ENCODE measurements around the gene GEMIN4. TPM values are rescaled to one million over a fixed set of nuclear protein-coding genes. Genes with fewer than 3 reads are reported as not detected.

The GEMIN4 gene
- 28.6 to 35.8 TPM (median 35.4 TPM) in 3 replicates for total RNA-seq

GRCh38 chr17:752002-752619 is at the start of gene GEMIN4:
GEMIN4 (minus strand) TSS chr17:752264; CDS start chr17:752142, 122 bp downstream.
- peak; percentile 97 to 100 for DNase-seq (ENCODE audit: low spot score in 2 of 2, unreplicated experiment in 2 of 2)
- H3K36me3 Mint-ChIP-seq = peaks cover 34% of the 10 kb centered on the region
- TF ChIP-seq, protein P1, sequence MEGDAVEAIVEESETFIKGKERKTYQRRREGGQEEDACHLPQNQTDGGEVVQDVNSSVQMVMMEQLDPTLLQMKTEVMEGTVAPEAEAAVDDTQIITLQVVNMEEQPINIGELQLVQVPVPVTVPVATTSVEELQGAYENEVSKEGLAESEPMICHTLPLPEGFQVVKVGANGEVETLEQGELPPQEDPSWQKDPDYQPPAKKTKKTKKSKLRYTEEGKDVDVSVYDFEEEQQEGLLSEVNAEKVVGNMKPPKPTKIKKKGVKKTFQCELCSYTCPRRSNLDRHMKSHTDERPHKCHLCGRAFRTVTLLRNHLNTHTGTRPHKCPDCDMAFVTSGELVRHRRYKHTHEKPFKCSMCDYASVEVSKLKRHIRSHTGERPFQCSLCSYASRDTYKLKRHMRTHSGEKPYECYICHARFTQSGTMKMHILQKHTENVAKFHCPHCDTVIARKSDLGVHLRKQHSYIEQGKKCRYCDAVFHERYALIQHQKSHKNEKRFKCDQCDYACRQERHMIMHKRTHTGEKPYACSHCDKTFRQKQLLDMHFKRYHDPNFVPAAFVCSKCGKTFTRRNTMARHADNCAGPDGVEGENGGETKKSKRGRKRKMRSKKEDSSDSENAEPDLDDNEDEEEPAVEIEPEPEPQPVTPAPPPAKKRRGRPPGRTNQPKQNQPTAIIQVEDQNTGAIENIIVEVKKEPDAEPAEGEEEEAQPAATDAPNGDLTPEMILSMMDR (IDR thresholded peaks at IDR 0.05; ENCODE audit: unreplicated experiment) = peak; percentile 96
- peak within 1 kb of the TSS; percentile 95 for H3K27ac Mint-ChIP-seq
- peak within 1 kb of the TSS; percentile 89 for H3K4me3 Mint-ChIP-seq
- peaks cover 32% of the 10 kb centered on the region for H3K4me1 Mint-ChIP-seq
- H3K27me3 Mint-ChIP-seq (ENCODE audit: low read depth) = no peaks in the 10 kb centered on the region
- peaks cover 3% of the 10 kb centered on the region for H3K9me3 Mint-ChIP-seq

- TF ChIP-seq, protein P1 (IDR thresholded peaks at IDR 0.05; ENCODE audit: unreplicated experiment) = no peak
- Mint-ChIP-seq H3K36me3 (peaks cover 11% of the 10 kb centered on the region), H3K9me3 (no peaks in the 10 kb centered on the region), H3K27ac (no peak overlapping the region), H3K4me1 (peaks cover 2% of the 10 kb centered on the region), H3K4me3 (no peak overlapping the region), H3K27me3 (ENCODE audit: low read depth) (no peaks in the 10 kb centered on the region)
- DNase-seq (ENCODE audit: low spot score in 2 of 2, unreplicated experiment in 2 of 2) = no peak
Observed at GRCh38 chr17:801660-802059, 49.6 kb upstream of the GEMIN4 start.

GRCh38 chr17:800446-801242 is 48.6 kb upstream of the GEMIN4 start:
- Mint-ChIP-seq H3K4me1 (peaks cover 2% of the 10 kb centered on the region), H3K36me3 (peaks cover 12% of the 10 kb centered on the region), H3K9me3 (no peaks in the 10 kb centered on the region), H3K27me3 (ENCODE audit: low read depth) (no peaks in the 10 kb centered on the region), H3K4me3 (no peak overlapping the region), H3K27ac (no peak overlapping the region)
- DNase-seq (ENCODE audit: low spot score in 2 of 2, unreplicated experiment in 2 of 2) = no peak
- TF ChIP-seq, protein P1 (IDR thresholded peaks at IDR 0.05; ENCODE audit: unreplicated experiment) = no peak

GRCh38 chr17:799261-799660 is 47.2 kb upstream of the GEMIN4 start:
- Mint-ChIP-seq H3K9me3 (no peaks in the 10 kb centered on the region), H3K27ac (no peak overlapping the region), H3K4me1 (peaks cover 7% of the 10 kb centered on the region), H3K36me3 (peaks cover 12% of the 10 kb centered on the region), H3K27me3 (ENCODE audit: low read depth) (no peaks in the 10 kb centered on the region), H3K4me3 (no peak overlapping the region)
- TF ChIP-seq, protein P1 (IDR thresholded peaks at IDR 0.05; ENCODE audit: unreplicated experiment) = no peak
- DNase-seq (ENCODE audit: low spot score in 2 of 2, unreplicated experiment in 2 of 2) = no peak

DNA sequence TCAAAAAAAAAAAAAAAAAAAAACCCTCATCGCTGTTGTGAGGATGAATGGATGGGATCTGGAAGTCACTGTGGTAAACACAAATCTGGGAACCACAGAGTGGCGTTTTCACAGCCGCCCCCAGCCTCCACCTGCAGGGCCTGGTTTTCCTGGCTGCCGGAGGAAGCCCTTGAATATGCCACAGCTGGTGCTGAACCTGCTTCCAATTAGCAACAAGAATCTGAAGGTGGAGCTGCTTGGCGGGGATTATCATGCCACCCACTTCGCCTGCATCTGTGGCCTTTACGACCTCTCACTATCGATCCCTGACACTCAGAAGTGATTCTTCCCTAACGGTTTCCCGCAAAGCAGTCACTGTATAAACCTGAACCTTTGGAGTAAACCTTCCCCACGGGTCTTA is 46.2 kb upstream of the GEMIN4 start:
- H3K36me3 Mint-ChIP-seq = peaks cover 12% of the 10 kb centered on the region
- H3K27ac Mint-ChIP-seq = no peak overlapping the region
- H3K4me3 Mint-ChIP-seq = no peak overlapping the region
- no peaks in the 10 kb centered on the region for H3K9me3 Mint-ChIP-seq
- TF ChIP-seq, protein P1 (IDR thresholded peaks at IDR 0.05; ENCODE audit: unreplicated experiment) = no peak
- H3K4me1 Mint-ChIP-seq = peaks cover 7% of the 10 kb centered on the region
- DNase-seq (ENCODE audit: low spot score in 2 of 2, unreplicated experiment in 2 of 2) = no peak
- H3K27me3 Mint-ChIP-seq (ENCODE audit: low read depth) = no peaks in the 10 kb centered on the region
